A673 (cell line): ENCODE measurements around the gene ADAMTS14.

Experiments used
- EZH2 ChIP-seq: fragments of 200-600 bp; sonication (generic); IDR thresholded peaks from 2 replicates; pipeline ENCODE4 v1.6.1; 2017; ENCODE audit warnings: borderline replicate concordance, low read depth, mild to moderate bottlenecking, mixed read lengths, antibody characterized with exemption, low read length; ENCODE audit not compliant: poor library complexity, severe bottlenecking
- TF ChIP-seq, protein P1 (sequence below): fragments of 300-800, 200-600 bp; sonication (generic); conservative IDR thresholded peaks from 2 replicates; pipeline ENCODE4 v1.5.1; 2017; ENCODE audit warnings: low read depth, mild to moderate bottlenecking, antibody characterized with exemption, low read length, moderate library complexity, mixed read lengths

DNA sequence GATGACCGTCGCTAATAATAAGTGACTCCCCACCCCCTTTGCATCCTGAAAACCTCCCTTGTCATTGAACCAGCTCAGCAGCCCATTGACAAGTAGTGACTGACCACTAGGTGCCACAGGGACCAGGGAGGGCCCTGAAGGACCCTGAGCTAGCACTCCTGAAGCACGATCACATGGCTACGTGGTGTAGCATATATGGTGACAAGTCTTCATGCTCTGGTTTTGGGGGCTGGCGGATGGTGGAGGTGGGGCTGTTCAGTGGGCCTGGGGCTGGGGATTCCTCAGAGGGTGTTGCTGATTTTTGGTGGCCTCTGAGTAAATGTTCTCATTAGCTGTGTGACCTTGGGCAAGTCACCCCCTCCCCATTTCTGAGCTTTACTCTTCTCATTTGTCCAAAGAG lies 4.7 kb downstream of the ADAMTS14 start:
- TF ChIP-seq, protein P1, sequence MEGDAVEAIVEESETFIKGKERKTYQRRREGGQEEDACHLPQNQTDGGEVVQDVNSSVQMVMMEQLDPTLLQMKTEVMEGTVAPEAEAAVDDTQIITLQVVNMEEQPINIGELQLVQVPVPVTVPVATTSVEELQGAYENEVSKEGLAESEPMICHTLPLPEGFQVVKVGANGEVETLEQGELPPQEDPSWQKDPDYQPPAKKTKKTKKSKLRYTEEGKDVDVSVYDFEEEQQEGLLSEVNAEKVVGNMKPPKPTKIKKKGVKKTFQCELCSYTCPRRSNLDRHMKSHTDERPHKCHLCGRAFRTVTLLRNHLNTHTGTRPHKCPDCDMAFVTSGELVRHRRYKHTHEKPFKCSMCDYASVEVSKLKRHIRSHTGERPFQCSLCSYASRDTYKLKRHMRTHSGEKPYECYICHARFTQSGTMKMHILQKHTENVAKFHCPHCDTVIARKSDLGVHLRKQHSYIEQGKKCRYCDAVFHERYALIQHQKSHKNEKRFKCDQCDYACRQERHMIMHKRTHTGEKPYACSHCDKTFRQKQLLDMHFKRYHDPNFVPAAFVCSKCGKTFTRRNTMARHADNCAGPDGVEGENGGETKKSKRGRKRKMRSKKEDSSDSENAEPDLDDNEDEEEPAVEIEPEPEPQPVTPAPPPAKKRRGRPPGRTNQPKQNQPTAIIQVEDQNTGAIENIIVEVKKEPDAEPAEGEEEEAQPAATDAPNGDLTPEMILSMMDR: no peak
- no peak for TF ChIP-seq EZH2
